GM12878 (cell line): ENCODE results near the gene CHID1. TPM values are rescaled to one million over a fixed set of nuclear protein-coding genes. Genes with fewer than 3 reads are reported as not detected.

Experiments
- ATAC-seq: fragments of 200-7000 bp; cut with Tn5 transposase; 3 replicates; pipeline ENCODE4 v1.9.1; 2020; ENCODE audit warnings: mild to moderate bottlenecking, moderate library complexity
- BruUV-seq: library from RNA; stranded (reverse); fragments of 400-500 nt; replicated peaks from 2 replicates; lab custom pipeline; 2021; lab: Mats Ljungman, UMichigan
- CTCF ChIA-PET: fragments of 300-600 bp; sonication (Branson Sonifier 250); formaldehyde crosslinking; extraction: SDS; loops from one replicate; lab custom pipeline; 2021; ENCODE audit warnings: inconsistent platforms; lab: Yijun Ruan, JAX
- POLR2A ChIA-PET: fragments of 350-600 bp; formaldehyde crosslinking; extraction: SDS; loops from one replicate; lab custom pipeline; 2021; ENCODE audit warnings: inconsistent platforms; lab: Charles Lee
- RAD21 ChIA-PET: fragments of 300-600 bp; sonication (Branson Sonifier 250); formaldehyde crosslinking; loops from one replicate; lab custom pipeline; 2023; ENCODE audit warnings: antibody characterized with exemption; ENCODE audit not compliant: unreplicated experiment; lab: Charles Lee
- SMC1A ChIA-PET: fragments of 300-600 bp; sonication (Branson Sonifier 250); formaldehyde crosslinking; loops from one replicate; lab custom pipeline; 2023; ENCODE audit not compliant: unreplicated experiment, uncharacterized antibody; lab: Charles Lee
- DNase-seq: peaks from one replicate; pipeline ENCODE4 v3.0.0-alpha.2; 2011; ENCODE audit warnings: low read depth, low spot score
- FAIRE-seq: peaks from 3 replicates; lab custom pipeline; 2011; peaks lifted over from hg19 to GRCh38; lab: Jason Lieb, UNC
- H2AFZ ChIP-seq: 2 replicates; pipeline ENCODE4 v1.6.0; 2011; ENCODE audit warnings: low read depth, low read length, control low read depth; ENCODE audit not compliant: control insufficient read depth
- H3K27ac ChIP-seq: 2 replicates; pipeline ENCODE4 v1.5.1; 2011; ENCODE audit warnings: control low read depth; ENCODE audit not compliant: control insufficient read depth, insufficient read depth
- H3K27me3 ChIP-seq, 2 experiments: replicated peaks in 1 of 2; 2 replicates each; pipeline versions ENCODE4 v1.6.0 to v1.6.1; 2011; ENCODE audit warnings: low read length in 1 of 2; ENCODE audit not compliant: control insufficient read depth in 2 of 2, insufficient read depth in 2 of 2
- H3K36me3 ChIP-seq, 2 experiments: 2 replicates each; pipeline ENCODE4 v1.5.1; 2011; ENCODE audit warnings: low read length in 1 of 2; ENCODE audit not compliant: control insufficient read depth in 2 of 2, insufficient read depth in 2 of 2
- H3K4me1 ChIP-seq: 2 replicates; pipeline ENCODE4 v1.6.1; 2011; ENCODE audit warnings: mild to moderate bottlenecking, low read length, moderate library complexity, mixed read lengths; ENCODE audit not compliant: control insufficient read depth, insufficient read depth
- H3K4me2 ChIP-seq: 2 replicates; pipeline ENCODE4 v1.6.0; 2011; ENCODE audit warnings: control low read depth; ENCODE audit not compliant: control insufficient read depth, insufficient read depth
- H3K4me3 ChIP-seq: fragments of 200-600 bp; sonication (generic); 2 replicates; pipeline ENCODE4 v1.5.1; 2016
- H3K79me2 ChIP-seq: 2 replicates; pipeline ENCODE4 v1.6.0; 2011; ENCODE audit warnings: low read length; ENCODE audit not compliant: control insufficient read depth, insufficient read depth
- H3K9ac ChIP-seq: 2 replicates; pipeline ENCODE4 v1.8.0; 2011; ENCODE audit warnings: low read length, control low read depth, mixed read lengths; ENCODE audit not compliant: control insufficient read depth, insufficient read depth
- H3K9me3 ChIP-seq: replicated peaks from 3 replicates; pipeline ENCODE4 v1.5.1; 2011; ENCODE audit warnings: mild to moderate bottlenecking, low read length; ENCODE audit not compliant: control insufficient read depth, insufficient read depth
- H4K20me1 ChIP-seq: 2 replicates; pipeline ENCODE4 v1.6.0; 2011; ENCODE audit not compliant: control insufficient read depth, insufficient read depth
- MXI1 ChIP-seq: fragments of 150-350 bp; IDR thresholded peaks from 2 replicates; pipeline ENCODE4 v1.6.1; 2011; ENCODE audit warnings: low read depth, mild to moderate bottlenecking, inconsistent platforms, low read length, improper control_type of control experiment
- NRF1 ChIP-seq: conservative IDR thresholded peaks from 2 replicates; pipeline ENCODE4 v1.6.1; 2011; ENCODE audit warnings: mild to moderate bottlenecking, low read depth, low read length, improper control_type of control experiment
- POLR2AphosphoS5 ChIP-seq: IDR thresholded peaks from 2 replicates; pipeline ENCODE4 v1.6.1; 2011; ENCODE audit warnings: mild to moderate bottlenecking, low read length, inconsistent platforms
- RB1 ChIP-seq: fragments of 450-650 bp; formaldehyde crosslinking; IDR thresholded peaks from 2 replicates; pipeline ENCODE4 v1.6.1; 2017; ENCODE audit warnings: mild to moderate bottlenecking, borderline replicate concordance
- RBBP5 ChIP-seq: fragments of 200-600 bp; sonication (generic); conservative IDR thresholded peaks from 2 replicates; pipeline ENCODE4 v1.6.1; 2016
- STAT1 ChIP-seq: fragments of 450-650 bp; conservative IDR thresholded peaks from 2 replicates; pipeline ENCODE4 v1.6.1; 2014; ENCODE audit warnings: antibody characterized with exemption, mild to moderate bottlenecking
- YBX1 ChIP-seq: fragments of 450-650 bp; IDR thresholded peaks from 2 replicates; pipeline ENCODE4 v1.6.1; 2016; ENCODE audit warnings: antibody characterized with exemption
- ZNF622 ChIP-seq: fragments of 450-650 bp; IDR thresholded peaks from 2 replicates; pipeline ENCODE4 v1.6.1; 2017; ENCODE audit warnings: mild to moderate bottlenecking, inconsistent platforms
- WGBS: methylation state at CpG from one replicate; pipeline ENCODE4 v1.1.6; 2016; ENCODE audit warnings: low lambda C conversion rate; ENCODE audit not compliant: insufficient replicate concordance, insufficient coverage; ENCODE audit errors: missing lambda C conversion rate; 5-methylcytosine and 5-hydroxymethylcytosine counted together
- in situ Hi-C: fragments of 300-500 bp; cut with MboI; formaldehyde crosslinking; loops from 9 replicates; pipeline ENCODE4 v1.14.3; 2018; ENCODE audit warnings: mixed read lengths
- intact Hi-C: fragments of 100-400 bp; cut with micrococcal nuclease; formaldehyde crosslinking; loops from one replicate; pipeline ENCODE4 v1.14.2; 2022; ENCODE audit not compliant: unreplicated experiment
- polyA plus RNA-seq, 11 experiments: library from polyadenylated mRNA; depleted of rRNA in 4 of 11; unstranded in 6 of 11; stranded (reverse) in 5 of 11; fragments of >200 nt; fragmentation: Nextera tagmentation in 4 of 11; fragmentation: Illumina TruSeq in 1 of 11; extraction: Ambion mirVana in 4 of 11; extraction: Trizol in 1 of 11; gene quantifications; 1 replicate in 1 of 11; 2 replicates in 10 of 11; pipeline versions ENCODE4 v1.2.1 to v1.2.3, GENCODE V29; 2011 to 2016; ENCODE audit warnings: inconsistent platforms in 2 of 11, missing spikeins in 2 of 11, low read depth in 1 of 11
- total RNA-seq, 4 experiments: library from RNA; depleted of rRNA in 3 of 4; stranded (reverse); fragments of >200 nt in 3 of 4; fragmentation: Illumina TruSeq in 1 of 4; extraction: Trizol in 1 of 4; gene quantifications; 2 replicates each; pipeline versions ENCODE4 v1.2.1 to v1.2.3, GENCODE V29; 2013 to 2021
- TF ChIP-seq, protein P1 (sequence below): fragments of 450-650 bp; IDR thresholded peaks from 2 replicates; pipeline ENCODE4 v1.6.1; 2016; ENCODE audit warnings: mild to moderate bottlenecking

The CHID1 gene
- total and polyA plus RNA-seq, 10 of the 15 experiments (the other 5 are each of a cell fraction or from before 2014, with no cell fraction given): 4.8 to 75.2 (median 30.1) TPM

DNA sequence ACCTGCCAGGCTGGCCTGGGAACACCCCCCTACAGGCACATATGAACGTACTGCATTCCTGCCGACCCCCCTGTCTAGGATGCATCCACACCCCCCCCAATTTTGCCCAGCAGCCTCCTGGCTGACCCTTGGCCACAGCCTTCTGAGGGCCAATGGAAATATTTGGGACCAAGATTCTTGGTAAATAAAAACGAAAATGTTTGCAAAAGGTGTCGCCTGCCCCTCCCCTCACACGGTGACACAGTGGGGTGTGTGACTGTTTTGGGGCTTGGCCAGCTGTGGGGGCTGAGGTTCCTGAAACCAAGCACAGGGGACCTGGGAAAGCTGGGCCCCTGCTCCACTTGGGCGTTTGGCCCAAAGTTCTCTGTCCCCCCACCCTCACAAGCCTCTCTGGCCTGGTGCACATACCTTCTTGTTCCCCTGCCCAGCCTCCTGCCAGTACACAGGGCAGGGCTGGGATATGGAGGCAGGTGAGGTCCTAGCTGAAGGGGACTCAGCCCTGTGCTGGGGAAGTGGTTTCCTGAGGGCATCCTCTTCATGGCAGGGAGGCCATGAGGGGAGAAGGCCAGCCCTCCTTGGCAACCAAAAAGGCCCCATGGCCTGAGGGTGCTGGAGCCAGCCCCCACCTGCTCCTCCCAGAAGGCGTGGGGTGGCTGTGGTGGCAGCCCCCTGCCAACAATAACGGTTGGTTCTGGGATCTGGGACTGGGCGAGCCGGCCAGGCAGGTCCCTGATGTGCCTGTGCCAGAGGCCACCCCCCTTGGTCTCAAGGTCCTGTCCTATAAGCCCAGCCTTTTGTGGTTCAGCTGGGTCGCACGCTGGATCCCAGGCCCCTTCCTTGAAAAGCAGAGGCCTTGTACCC lies 85.0 kb downstream of the CHID1 start:
- ChIA-PET SMC1A (no interaction called here), CTCF (no interaction called here), POLR2A (interaction anchor here (0.6 to 1.4 kb wide), 3 partner anchors 9 to 47 kb away, joined by 3 to 4 read pairs (median 3); no protein-coding TSS in a partner anchor), RAD21 (interaction anchor here (0.6 kb wide), 1 partner anchor 20 kb away, joined by 3 read pairs; no protein-coding TSS in a partner anchor)
- Histone ChIP-seq H4K20me1 (no peaks in the 10 kb centered on the region; the same call in 1 of the 2 replicates), H3K27me3 (no peaks in the 10 kb centered on the region; a peak in 1 of 4 replicates), H3K27ac (no peak overlapping the region), H3K9ac (no peak overlapping the region), H3K79me2 (peaks cover 2% of the 10 kb centered on the region), H2AFZ (no peak overlapping the region), H3K9me3 (no peaks in the 10 kb centered on the region), H3K4me1 (peaks cover 30% of the 10 kb centered on the region), H3K4me2 (no peak overlapping the region), H3K4me3 (no peak overlapping the region), H3K36me3 (no peaks in the 10 kb centered on the region; a peak in 2 of 4 replicates)
- ATAC-seq: no peak
- WGBS: 81% methylated on average over 12 of the region's 12 CpGs
- intact Hi-C loops (no loop called here), in situ Hi-C loops (no loop called here)
- TF ChIP-seq POLR2AphosphoS5 (peak; percentile 44; the same call in 1 of the 2 replicates), YBX1 (no peak)
- no peak for FAIRE-seq
- BruUV-seq: no TSS peak
- DNase-seq: no peak

- FAIRE-seq (no peak), DNase-seq (no peak), ATAC-seq (no peak)
- H3K79me2 ChIP-seq: peaks cover 5% of the 10 kb centered on the region
- no peaks in the 10 kb centered on the region; a peak in 1 of 4 replicates for H3K27me3 ChIP-seq
- WGBS: 76% methylated on average over 9 of the region's 11 CpGs
- H3K9ac ChIP-seq: no peak overlapping the region
- TF ChIP-seq ZNF622 (no peak), RB1 (no peak), NRF1 (no peak), STAT1 (no peak), MXI1 (no peak), RBBP5 (no peak)
- TF ChIP-seq, protein P1, sequence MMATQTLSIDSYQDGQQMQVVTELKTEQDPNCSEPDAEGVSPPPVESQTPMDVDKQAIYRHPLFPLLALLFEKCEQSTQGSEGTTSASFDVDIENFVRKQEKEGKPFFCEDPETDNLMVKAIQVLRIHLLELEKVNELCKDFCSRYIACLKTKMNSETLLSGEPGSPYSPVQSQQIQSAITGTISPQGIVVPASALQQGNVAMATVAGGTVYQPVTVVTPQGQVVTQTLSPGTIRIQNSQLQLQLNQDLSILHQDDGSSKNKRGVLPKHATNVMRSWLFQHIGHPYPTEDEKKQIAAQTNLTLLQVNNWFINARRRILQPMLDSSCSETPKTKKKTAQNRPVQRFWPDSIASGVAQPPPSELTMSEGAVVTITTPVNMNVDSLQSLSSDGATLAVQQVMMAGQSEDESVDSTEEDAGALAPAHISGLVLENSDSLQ: no peak
- intact Hi-C loops (no loop called here), in situ Hi-C loops (loop anchor here (25.0 kb wide), 1 partner anchor 1562 kb away; the partner anchor contains the start of gene CD81)
- ChIA-PET POLR2A (interaction anchor here (0.6 to 1.4 kb wide), 2 partner anchors 9 to 46 kb away, joined by 3 to 4 read pairs; no protein-coding TSS in a partner anchor), CTCF (no interaction called here), RAD21 (interaction anchor here (0.6 kb wide), 1 partner anchor 19 kb away, joined by 3 read pairs; no protein-coding TSS in a partner anchor), SMC1A (no interaction called here)
- H3K4me2 ChIP-seq: no peak overlapping the region
- no peak overlapping the region for H3K27ac ChIP-seq
- no TSS peak for BruUV-seq
- no peaks in the 10 kb centered on the region; the same call in 1 of the 2 replicates for H4K20me1 ChIP-seq
- no peak overlapping the region for H2AFZ ChIP-seq
- H3K36me3 ChIP-seq: no peaks in the 10 kb centered on the region; a peak in 2 of 4 replicates
- H3K4me1 ChIP-seq: peaks cover 26% of the 10 kb centered on the region
- H3K4me3 ChIP-seq: no peak overlapping the region
- H3K9me3 ChIP-seq: no peaks in the 10 kb centered on the region
Observed at GRCh38 chr11:824942-825341, 85.7 kb downstream of the CHID1 start.
